GM18870 (cell line): ENCODE data around the gene ZC3H4.

Experiments
- ATAC-seq: cut with Tn5 transposase; IDR thresholded peaks from one replicate; pipeline ENCODE4 v1.9.1; 2021; ENCODE audit warnings: moderate library complexity; ENCODE audit not compliant: unreplicated experiment

ZC3H4 gene

GRCh38 chr19:47022541-47023447 is 90.8 kb downstream of the ZC3H4 start:
- no peak for ATAC-seq

GRCh38 chr19:47022140-47022536 is 91.4 kb downstream of the ZC3H4 start:
- ATAC-seq, result no peak

- no peak for ATAC-seq
Measured at GRCh38 chr19:47021536-47022139, 91.9 kb downstream of the ZC3H4 start.

GRCh38 chr19:47020992-47021496 is 92.5 kb downstream of the ZC3H4 start:
- no peak for ATAC-seq

GRCh38 chr19:47020132-47020805 is 93.3 kb downstream of the ZC3H4 start:
- ATAC-seq, result no peak

- ATAC-seq, result no peak
Measured at GRCh38 chr19:47019431-47020041, 94.0 kb downstream of the ZC3H4 start, which contains the start of gene NPAS1. NPAS1 (plus strand) TSS chr19:47019837; CDS start chr19:47021048, 1,211 bp downstream.

GRCh38 chr19:47018923-47019322 is 94.7 kb downstream of the ZC3H4 start:
- no peak for ATAC-seq
